ENCODE results near the gene KMT2C. TPM values are rescaled to one million over a fixed set of nuclear protein-coding genes. Genes with fewer than 3 reads are reported as not detected.
A peak's percentile ranks its signal among the peaks of the same experiment; 100 is the strongest.
"Not testable (repeated sequence)": the region's sequence is repeated elsewhere in the genome, so short reads cannot be mapped to it uniquely, and the experiment has no call there.

KMT2C gene
- total RNA-seq, 1 experiment from 2014 or later, result 45.4 TPM

GRCh38 chr7:152436111-152436930 lies 518 bp upstream of the KMT2C start (continued):
- TF ChIP-seq HMGXB4 (CRISPR knock-in tag; IDR thresholded peaks at IDR 0.05), result peak; percentile 73; the same call in 1 of the 2 replicates
- TF ChIP-seq IRF2 (CRISPR knock-in tag; IDR thresholded peaks at IDR 0.05; ENCODE audit: borderline replicate concordance, low read depth), result no peak
- TF ChIP-seq PRDM15 (CRISPR knock-in tag; IDR thresholded peaks at IDR 0.05), result peak; percentile 98
- peak; percentile 56; the same call in 1 of the 2 replicates for TF ChIP-seq MAX (CRISPR knock-in tag; IDR thresholded peaks at IDR 0.05)
- TF ChIP-seq CREM (CRISPR knock-in tag; IDR thresholded peaks at IDR 0.05), result peak; percentile 63; the same call in 1 of the 2 replicates
- TF ChIP-seq ATF2 (CRISPR knock-in tag; IDR thresholded peaks at IDR 0.05; ENCODE audit: borderline replicate concordance, low read depth), result no peak
- TF ChIP-seq ZNF317 (CRISPR knock-in tag; IDR thresholded peaks at IDR 0.05; ENCODE audit: borderline replicate concordance, low read depth), result 0 out of 2 replicates have a peak, but pooled peaks have one; percentile 15
- no peak for TF ChIP-seq ZNF396 (CRISPR knock-in tag; IDR thresholded peaks at IDR 0.05; ENCODE audit: borderline replicate concordance)
- no peak for TF ChIP-seq NFE2L1 (CRISPR knock-in tag; IDR thresholded peaks at IDR 0.05)

GRCh38 chr7:152434511-152435383 lies 1.1 kb downstream of the KMT2C start:
- peaks cover 49% of the 10 kb centered on the region for H3K4me1 Mint-ChIP-seq
- H3K9me3 Mint-ChIP-seq, POLR2A ChIA-PET, H3K36me3 Mint-ChIP-seq, H3K27ac Mint-ChIP-seq: not testable (repeated sequence)
- CTCF ChIA-PET, result interaction anchor here (1.5 kb wide), 1 partner anchor 40 kb away, joined by 5 read pairs; no protein-coding TSS in a partner anchor
- H3K4me3 Mint-ChIP-seq, result peak overlapping the region; percentile 87
- peak; percentile 41 for DNase-seq (ENCODE audit: low spot score)
- peaks cover 14% of the 10 kb centered on the region for H3K27me3 Mint-ChIP-seq (ENCODE audit: low read depth)
- peak; percentile 18 for ATAC-seq

GRCh38 chr7:152433721-152434490 lies 1.9 kb downstream of the KMT2C start:
- H3K36me3 Mint-ChIP-seq; DNase-seq (ENCODE audit: low spot score); H3K9me3 Mint-ChIP-seq; POLR2A ChIA-PET; H3K27ac Mint-ChIP-seq; ATAC-seq: not testable (repeated sequence)
- H3K27me3 Mint-ChIP-seq (ENCODE audit: low read depth), result peaks cover 14% of the 10 kb centered on the region
- peaks cover 55% of the 10 kb centered on the region for H3K4me1 Mint-ChIP-seq
- CTCF ChIA-PET, result interaction anchor here (1.5 kb wide), 1 partner anchor 40 kb away, joined by 5 read pairs; no protein-coding TSS in a partner anchor
- H3K4me3 Mint-ChIP-seq, result peak overlapping the region; percentile 87

GRCh38 chr7:152432735-152433134 lies 3.1 kb downstream of the KMT2C start:
- POLR2A ChIA-PET; CTCF ChIA-PET; H3K36me3 Mint-ChIP-seq; H3K27ac Mint-ChIP-seq; H3K9me3 Mint-ChIP-seq; H3K27me3 Mint-ChIP-seq (ENCODE audit: low read depth); DNase-seq (ENCODE audit: low spot score); ATAC-seq: not testable (repeated sequence)
- Mint-ChIP-seq H3K4me1 (peaks cover 60% of the 10 kb centered on the region), H3K4me3 (peak overlapping the region; percentile 87)
